Measurements from ENCODE around the gene PDIA4. TPM values are rescaled to one million over a fixed set of nuclear protein-coding genes. Genes with fewer than 3 reads are reported as not detected.
"Not testable (repeated sequence)": the region's sequence is repeated elsewhere in the genome, so short reads cannot be mapped to it uniquely, and the experiment has no call there.

PDIA4 gene
- total RNA-seq, 1 donor, result 200 TPM

- no peak for TF ChIP-seq CTCF (IDR thresholded peaks at IDR 0.05; ENCODE audit: insufficient read depth, low read length)
- DNase-seq (ENCODE audit: low read depth), result peak; percentile 94
Measured at GRCh38 chr7:148987010-148987750, 41.1 kb downstream of the PDIA4 start.

GRCh38 chr7:148986742-148987009, 41.6 kb downstream of the PDIA4 start:
- TF ChIP-seq CTCF (IDR thresholded peaks at IDR 0.05; ENCODE audit: insufficient read depth, low read length), result no peak
- no peak overlapping the region for H3K4me3 ChIP-seq (ENCODE audit: low read depth, low read length)
- DNase-seq (ENCODE audit: low read depth), result no peak

More at GRCh38 chr7:148987010-148987750, 41.1 kb downstream of the PDIA4 start:
- H3K4me3 ChIP-seq (ENCODE audit: low read depth, low read length), result peak overlapping the region; percentile 97

- no peak for TF ChIP-seq CTCF (IDR thresholded peaks at IDR 0.05; ENCODE audit: insufficient read depth, low read length)
- H3K4me3 ChIP-seq (ENCODE audit: low read depth, low read length), result peak overlapping the region; percentile 73
- DNase-seq (ENCODE audit: low read depth), result peak; percentile 86
Measured at GRCh38 chr7:148983200-148984146, 44.8 kb downstream of the PDIA4 start.

- peak overlapping the region; percentile 73 for H3K4me3 ChIP-seq (ENCODE audit: low read depth, low read length)
- no peak for TF ChIP-seq CTCF (IDR thresholded peaks at IDR 0.05; ENCODE audit: insufficient read depth, low read length)
- peak; percentile 50 for DNase-seq (ENCODE audit: low read depth)
Measured at GRCh38 chr7:148982654-148983199, 45.6 kb downstream of the PDIA4 start.

GRCh38 chr7:148979827-148980226, 48.5 kb downstream of the PDIA4 start:
- no peak overlapping the region for H3K4me3 ChIP-seq (ENCODE audit: low read depth, low read length)
- TF ChIP-seq CTCF (IDR thresholded peaks at IDR 0.05; ENCODE audit: insufficient read depth, low read length), result no peak
- no peak for DNase-seq (ENCODE audit: low read depth)

- DNase-seq (ENCODE audit: low read depth); H3K4me3 ChIP-seq (ENCODE audit: low read depth, low read length): not testable (repeated sequence)
Measured at GRCh38 chr7:148979072-148979471, 49.2 kb downstream of the PDIA4 start.

GRCh38 chr7:148978091-148978490, 50.2 kb downstream of the PDIA4 start:
- TF ChIP-seq CTCF (IDR thresholded peaks at IDR 0.05; ENCODE audit: insufficient read depth, low read length), result no peak
- DNase-seq (ENCODE audit: low read depth), result no peak
- no peak overlapping the region for H3K4me3 ChIP-seq (ENCODE audit: low read depth, low read length)
